HG02938 (cell line): ENCODE measurements around the gene TRIL.

Source experiments
- ATAC-seq: cut with Tn5 transposase; IDR thresholded peaks from one replicate; pipeline ENCODE4 v1.9.1; 2021; ENCODE audit warnings: mild to moderate bottlenecking, moderate library complexity; ENCODE audit not compliant: unreplicated experiment

The TRIL gene, protein sequence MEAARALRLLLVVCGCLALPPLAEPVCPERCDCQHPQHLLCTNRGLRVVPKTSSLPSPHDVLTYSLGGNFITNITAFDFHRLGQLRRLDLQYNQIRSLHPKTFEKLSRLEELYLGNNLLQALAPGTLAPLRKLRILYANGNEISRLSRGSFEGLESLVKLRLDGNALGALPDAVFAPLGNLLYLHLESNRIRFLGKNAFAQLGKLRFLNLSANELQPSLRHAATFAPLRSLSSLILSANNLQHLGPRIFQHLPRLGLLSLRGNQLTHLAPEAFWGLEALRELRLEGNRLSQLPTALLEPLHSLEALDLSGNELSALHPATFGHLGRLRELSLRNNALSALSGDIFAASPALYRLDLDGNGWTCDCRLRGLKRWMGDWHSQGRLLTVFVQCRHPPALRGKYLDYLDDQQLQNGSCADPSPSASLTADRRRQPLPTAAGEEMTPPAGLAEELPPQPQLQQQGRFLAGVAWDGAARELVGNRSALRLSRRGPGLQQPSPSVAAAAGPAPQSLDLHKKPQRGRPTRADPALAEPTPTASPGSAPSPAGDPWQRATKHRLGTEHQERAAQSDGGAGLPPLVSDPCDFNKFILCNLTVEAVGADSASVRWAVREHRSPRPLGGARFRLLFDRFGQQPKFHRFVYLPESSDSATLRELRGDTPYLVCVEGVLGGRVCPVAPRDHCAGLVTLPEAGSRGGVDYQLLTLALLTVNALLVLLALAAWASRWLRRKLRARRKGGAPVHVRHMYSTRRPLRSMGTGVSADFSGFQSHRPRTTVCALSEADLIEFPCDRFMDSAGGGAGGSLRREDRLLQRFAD

DNA sequence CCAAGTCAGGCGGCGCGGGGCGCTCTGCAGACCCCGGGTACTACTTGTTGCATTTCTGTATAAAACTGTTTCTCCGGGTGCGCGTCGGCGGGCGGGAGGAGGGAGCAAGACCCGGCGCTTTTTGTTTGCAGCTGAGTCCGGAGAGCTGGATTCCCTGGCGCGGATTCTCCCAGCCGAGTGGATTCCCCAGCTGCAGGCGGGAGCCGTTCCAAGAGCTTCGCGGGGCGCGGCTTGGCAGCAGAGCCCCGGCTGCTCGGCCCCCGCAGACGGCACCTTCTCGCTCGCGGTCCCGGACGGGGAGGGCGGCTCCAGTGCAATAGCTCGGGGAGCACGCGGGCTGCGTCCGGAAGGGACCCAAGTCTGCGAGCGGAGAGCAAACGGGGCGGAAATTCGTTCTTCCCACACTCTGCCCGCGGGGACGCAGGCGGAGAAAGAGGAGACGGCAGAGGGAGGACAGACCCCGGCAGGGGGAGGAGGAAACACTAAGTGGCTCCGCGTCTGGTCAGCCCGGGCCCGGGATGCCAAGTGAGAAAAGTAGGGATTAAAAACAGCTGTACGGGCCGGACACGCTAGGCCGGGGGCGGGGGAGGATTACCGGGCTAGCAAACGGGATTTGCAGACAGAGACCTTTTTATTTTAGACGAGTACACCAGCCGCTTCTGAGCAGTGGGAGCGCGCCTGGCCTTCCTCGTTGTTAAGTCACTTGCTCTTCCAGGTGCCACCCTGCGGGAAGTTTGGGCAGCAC is at the start of gene TRIL:
TRIL (minus strand) TSS at position 96 of the 745 bp plus-strand sequence. CDS start 284 bp downstream, outside the sequence.
- ATAC-seq: no peak

DNA sequence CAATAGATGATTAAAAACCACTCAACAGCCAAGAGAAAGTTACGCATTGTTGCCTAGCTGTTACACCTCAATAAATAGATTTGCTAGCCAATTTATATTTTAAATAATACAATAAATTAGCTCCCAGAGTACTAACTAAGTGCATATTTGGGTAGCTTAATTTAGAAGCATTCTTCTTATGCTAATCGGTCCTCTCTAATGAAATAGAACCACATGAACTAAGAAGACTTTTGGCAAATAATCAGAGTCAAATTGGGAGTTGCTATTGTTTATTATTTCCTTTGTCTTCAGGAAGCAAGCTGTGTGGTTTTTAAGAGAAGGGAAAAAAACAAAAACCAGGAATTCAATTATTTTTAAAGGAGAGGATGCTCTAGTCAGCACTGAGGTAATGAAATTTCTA is 49.0 kb upstream of the TRIL start:
- no peak for ATAC-seq

DNA sequence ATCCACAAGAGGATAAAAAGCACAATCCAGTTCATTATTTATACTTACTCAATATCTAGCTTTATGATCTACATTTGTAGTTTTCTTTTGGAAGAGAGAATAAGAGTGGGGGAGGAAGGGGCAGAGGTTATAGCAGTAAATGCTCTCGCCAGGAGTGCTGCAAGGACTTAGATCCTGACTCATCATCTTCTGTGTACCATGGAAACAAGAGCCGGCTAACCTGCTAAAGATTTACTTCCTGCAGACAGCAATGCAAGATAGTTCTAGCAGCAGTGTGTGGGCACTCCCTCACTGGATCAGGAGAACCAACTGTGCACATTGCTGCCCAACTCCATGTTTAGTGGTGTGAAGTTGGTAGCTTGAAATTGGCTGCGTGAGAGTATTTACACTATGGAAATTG is 47.7 kb upstream of the TRIL start:
- ATAC-seq: no peak

DNA sequence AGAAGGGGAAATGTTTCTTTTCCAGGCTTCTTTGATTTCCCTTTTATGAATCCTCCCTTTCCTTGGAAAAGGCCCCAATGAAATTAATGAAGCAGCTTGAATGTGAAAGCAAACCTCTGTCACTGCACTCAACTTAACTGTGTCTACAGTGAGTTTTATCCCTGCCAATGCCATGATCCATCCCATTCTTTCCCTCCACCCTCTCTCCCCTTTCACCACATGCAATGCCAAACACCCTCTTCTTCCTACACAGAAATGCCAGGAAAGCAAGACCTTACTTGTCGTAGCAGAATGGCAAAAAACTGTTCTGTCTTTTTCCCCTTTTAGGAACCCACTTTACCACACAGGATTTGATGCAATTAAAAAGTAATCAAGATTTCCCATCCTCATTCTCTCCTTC is 47.3 kb upstream of the TRIL start:
- no peak for ATAC-seq

DNA sequence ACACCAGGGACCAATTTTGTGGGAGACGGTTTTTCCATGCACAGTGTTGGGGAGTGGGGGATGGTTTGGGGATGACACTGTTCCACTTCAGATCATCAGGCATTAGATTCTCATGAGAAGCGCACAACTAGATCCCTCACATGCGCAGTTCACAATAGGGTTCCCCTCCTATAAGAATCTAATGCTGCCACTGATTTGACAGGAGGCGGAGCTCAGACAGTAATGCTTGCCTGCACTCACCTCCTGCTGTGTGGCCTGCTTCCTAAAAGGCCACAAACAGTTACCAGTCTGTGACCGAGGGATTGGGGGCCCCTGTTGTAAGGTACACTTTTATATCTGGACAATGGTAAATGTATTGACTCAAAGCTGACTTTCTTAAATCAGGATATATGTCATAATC is 45.6 kb upstream of the TRIL start:
- no peak for ATAC-seq

DNA sequence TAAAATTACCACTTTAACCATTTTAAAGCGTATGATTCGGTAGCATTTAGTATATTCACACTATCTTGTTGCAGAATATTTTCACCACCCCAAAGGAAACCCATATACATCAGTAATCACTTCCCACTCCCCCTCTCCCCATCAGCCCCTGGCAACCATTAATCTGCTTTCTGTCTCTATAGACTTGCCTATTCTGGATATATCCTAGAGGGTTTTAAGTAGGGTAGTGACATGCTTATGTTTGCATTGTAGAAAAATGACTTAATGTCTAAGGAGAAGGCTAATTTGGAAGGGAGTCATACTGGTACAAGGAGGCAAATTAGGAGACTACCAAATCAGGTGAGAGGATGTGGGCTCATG is 42.6 kb upstream of the TRIL start:
- ATAC-seq: no peak

DNA sequence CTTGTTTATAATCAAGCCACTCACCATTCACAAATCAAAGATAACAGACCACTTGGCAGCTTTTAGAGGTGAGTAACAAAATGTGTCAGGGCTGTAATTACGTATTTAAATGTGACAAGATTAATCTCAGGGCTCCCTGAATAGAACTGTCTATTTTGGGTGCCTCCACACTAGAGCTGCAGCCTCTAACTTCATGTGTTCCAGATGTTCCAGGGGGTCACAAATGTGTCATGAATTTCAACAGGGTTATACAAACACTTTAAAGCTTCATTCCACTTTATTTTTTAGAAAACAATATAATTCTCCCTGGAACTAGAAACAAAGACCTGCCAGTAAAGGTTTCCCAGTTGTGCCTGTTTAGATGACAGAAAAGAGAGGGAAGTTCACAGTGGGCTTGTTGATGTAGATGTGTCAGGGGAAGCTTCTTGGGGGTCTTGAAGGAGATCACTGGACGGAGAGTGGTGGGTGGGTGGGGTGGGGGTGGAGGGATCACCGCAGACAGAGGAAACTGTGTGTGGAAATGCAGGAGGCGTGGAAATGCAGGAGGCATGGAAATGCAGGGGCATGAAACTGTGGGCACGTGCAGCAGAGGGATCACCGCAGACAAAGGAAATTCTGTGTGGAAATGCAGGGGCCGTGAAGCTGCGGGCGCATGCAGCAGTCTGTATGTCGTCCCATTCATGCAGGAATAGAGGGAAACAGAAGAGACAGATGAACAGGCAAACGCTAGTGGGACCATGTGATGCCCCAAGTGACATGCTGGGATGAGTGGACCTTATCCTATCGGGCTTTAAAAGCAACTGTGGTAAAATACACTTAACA is 42.0 kb upstream of the TRIL start:
- no peak for ATAC-seq

DNA sequence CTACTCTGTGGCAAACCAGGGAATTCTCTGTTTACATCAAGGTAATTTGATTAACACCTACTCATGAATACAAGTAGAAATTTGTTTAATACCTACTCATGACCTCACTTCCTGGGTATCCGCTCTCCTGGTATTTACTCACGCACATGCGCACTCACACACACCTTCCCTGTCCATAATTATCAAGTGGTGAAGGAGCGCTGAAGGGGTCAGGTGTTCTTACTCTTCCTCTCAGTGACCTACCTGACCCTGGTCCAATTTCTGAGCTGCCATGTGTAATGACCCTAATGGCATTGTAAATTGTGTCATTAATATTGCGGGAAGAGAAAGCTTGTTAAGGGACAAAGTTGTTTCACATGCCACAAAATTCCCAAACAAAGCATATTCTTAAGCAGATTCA is 41.3 kb upstream of the TRIL start:
- no peak for ATAC-seq

DNA sequence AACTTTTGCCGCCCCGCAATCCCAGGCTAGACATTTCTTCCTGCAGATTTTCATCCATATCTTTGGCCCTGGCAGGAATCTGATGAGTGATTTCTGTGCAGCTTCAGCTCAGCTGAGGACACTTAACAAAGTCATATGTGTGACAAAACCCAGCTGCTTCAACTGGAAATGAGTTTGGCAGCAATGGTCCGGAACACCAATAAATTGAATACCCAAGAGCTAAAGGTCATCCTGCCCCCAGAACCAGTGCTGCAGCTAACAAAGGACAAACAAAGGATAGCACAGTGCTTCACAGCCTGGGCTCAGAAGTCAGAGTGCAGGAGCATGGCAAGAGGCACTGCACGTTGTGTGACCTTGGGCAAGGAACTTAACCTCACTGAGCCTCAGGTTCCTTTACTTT is 40.0 kb upstream of the TRIL start:
- ATAC-seq: no peak

DNA sequence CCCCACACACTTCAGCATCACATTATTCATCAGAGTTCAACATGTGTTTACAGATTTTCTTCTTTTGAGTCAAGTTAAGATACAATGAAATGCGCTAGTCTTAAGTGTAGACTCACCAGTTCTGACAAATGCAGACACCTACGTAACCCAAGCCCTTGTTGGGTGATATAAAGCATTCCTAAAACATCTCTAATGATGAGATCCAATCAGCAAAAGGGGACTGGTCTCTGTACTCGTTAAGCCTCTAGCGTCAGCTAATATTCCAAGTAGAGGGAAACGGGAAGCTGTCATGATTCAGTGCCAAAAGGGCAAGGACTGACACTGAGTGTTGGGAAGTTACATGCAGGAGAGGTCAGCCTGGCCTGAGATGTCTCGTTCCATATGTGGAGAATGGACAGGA is 38.7 kb upstream of the TRIL start:
- ATAC-seq: no peak

DNA sequence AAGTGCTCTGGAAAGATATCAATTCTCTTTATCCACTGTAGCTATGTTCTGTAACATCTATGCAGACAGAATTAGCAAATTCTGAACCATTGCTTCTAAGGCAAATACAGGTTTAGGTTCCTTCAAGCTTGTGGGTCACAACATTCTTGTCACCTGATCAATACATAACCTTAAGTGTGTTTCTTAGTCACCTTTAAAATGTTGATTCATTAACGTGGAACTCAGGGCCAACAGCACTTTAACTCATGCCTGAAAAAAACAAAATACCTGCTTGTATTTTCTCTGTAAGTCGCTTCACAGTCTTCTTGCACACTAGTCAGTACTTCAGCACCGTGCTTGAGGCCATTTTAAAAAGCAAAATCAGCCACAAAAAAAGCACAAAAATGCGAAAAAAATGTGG is 35.2 kb upstream of the TRIL start:
- no peak for ATAC-seq

DNA sequence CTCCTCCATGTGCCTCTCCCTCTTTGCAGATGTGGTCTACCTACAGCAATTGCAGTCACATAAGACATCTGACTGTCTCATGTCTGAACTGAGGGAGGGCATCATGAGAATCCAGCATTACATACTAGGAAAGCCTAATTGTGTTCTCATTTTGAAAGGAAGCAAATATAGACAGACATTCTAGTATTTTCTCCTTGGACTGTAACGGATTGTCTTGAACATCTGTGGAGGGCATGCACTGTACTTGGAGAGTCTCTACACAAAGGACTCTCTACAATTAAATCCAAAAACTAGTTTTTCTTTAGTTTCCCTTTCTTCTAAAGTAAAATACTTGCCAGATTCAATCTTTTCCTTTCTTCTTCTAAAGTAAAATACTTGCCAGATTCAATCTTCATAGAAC is 34.7 kb upstream of the TRIL start:
- ATAC-seq: no peak

DNA sequence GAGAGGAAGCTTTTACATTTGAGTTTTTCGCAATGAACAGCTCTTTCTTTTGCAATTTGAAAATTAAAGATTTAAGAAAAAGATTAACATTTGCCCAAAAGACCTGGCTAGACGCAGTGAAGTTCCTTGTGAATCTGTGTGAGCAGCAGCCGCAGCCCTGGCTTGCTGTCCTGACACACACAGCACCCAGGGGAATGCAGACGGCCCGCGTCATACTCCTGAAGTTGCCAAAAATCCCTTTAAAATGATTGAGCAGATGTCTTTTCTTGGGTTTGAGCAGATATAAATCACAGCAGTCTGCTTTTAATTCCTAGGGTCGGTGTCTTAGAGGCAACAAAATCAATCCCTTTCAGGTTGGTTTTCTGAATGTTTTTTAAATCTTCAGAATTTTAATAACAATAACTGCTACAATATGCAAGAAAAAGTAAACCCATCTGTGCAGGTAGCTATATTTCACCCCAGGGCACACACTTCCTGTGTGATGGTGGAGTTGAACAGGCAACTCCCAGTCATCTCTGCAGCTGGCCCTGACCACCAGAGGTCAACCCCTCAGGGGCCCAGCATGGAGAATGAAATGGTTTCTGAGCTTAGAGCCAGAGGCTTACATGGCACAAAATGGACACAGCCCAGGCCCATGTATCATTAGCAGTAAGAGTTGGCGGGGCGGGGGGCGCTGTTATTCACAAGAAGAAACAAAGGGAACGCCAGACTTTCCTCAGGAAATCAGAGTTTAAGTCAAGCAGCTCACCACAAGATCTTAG is 32.2 kb upstream of the TRIL start:
- ATAC-seq: no peak

DNA sequence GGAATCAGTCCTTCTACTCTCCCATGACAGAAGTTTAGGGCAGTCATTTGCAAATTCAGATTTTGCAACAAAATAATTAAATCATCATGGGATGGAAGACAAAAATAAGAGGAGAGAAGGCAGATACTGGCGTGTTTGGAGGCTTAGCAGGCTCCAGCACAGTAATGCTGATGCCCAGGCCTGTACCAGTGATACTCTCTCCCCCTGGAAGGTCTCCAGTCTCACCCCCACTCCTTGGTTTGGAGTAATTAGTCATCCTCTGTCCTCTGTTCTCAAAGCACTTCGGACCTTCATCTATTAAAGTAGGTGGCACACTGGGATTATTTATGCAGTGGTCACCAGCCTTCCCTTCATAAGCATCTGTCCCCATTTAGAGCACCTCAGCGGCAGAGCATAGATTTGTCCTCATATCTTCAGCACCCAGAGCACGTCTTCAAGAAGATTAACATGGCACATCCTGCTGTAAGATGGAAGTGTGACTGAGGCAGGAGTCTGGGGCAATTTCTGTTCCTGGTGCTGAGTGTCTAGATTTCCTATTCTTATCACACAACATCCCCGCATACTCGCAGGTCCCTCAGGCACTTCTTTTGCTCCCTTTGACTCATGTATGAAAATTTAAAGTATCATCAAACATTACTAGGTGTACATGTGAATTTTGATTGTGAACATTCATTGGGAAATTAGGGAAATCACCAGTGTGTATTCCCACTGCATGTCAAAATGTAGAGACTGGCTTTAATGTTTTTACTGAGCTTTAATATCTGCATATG is 31.3 kb upstream of the TRIL start:
- no peak for ATAC-seq

DNA sequence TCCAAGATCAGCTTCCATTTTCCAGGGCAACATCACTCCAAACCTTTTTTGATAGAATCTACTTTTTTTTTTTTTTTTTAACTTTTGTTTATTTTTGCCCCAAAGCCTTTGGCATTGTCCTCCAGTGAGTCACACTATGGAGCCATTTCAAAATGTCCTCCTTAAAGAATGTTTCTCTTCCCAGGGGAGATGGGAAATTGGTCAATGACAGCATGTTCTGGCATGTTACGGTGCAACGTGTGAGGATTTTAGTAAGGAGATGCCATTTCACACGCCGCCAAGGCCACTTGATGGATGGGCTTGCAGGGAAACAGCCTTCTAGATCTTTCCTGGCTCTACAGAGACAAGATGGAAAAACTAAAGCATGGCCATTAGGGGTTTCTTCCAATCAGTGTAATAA is 30.7 kb upstream of the TRIL start:
- no peak for ATAC-seq

DNA sequence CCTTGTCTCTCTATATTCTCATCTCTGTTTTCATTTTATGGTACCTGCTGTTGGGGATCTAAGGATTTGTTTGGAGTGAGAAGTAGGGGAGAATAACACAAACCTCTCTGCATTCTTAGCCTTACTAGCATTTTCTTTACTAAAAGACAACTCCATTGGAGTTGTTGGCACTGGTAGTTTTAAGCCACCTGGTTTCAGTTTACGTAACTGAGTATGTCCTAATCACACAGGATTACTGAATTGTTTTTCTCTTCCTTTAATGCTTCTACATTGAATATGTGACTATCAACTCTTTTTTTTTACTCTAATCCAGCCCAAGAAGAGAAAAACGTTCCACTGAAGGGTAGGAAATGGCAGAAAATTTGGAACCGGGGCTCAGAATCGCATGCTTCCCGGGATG is 30.0 kb upstream of the TRIL start:
- ATAC-seq: no peak

DNA sequence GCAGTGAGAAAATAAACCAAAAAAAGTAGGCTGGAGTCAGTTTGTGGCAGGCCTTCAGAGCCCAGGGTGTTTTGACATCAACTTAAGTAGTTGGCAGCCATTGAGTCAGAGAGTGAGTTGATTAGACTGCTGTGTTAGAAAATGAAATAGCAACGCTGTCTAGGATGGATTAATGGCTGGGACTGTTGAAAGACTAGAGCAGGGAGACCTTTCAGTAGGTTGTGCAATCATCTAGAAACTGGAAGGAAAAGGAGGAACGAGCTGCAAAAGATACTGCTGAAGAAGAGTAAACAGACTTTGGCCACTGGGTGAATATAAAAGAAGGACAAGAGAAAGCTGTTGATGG is 28.6 kb upstream of the TRIL start:
- no peak for ATAC-seq

DNA sequence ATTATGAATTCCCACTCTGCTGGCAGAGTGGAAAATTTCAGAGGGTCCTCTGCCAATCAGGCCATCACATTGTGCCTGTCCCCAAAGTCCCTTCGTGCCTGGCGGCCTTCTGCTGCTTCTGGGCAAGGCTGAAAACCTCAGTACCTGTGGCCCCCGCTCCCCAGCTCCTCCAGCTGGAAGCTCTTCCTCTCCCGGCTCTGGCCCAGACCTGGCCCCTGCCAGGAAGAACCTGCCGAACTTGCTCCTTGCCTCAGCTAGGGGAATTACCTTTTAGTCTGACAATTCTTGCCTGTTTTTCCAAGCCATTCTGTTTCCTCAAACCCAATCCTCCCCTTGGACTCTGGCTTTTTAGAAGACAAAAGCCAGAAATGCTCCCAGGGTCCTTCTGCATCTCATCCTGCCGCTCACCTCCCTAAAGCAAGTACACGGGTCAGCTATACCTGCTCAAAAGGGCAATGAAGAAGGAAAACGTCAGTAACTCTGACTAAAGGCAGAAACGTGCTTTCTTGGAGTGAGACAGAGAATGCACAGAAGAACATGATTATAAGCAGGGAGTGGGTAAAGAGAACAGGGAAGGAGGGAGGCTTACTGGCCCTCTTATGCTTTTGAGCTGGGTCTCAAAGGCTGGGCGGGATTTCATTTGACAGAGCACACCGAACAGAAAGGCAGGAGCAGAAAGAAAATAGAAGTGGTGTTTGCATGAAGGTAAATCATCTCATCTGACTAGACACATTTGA is 28.1 kb upstream of the TRIL start:
- no peak for ATAC-seq

DNA sequence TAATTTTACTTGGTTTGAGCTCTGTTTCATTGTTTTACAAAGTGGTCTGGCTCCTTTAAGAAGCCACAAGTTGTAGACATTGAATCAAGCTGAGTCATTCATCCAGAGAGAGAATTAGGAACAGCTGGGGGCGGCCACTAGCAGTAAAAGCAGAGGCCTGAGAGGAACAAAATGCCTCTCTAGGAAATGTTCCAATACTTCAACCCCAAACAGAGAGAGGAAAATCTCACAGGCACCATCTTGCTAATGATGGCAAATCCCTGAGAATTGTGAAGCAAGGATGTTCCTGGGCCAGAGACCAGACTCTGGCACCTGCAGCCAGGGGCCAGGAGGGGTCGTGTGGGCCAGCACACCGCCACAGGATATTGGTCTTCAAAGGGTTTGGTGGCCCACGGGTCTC is 26.5 kb upstream of the TRIL start:
- no peak for ATAC-seq
